H9 (cell line): ENCODE data around the gene PHLDA2. TPM values are rescaled to one million over a fixed set of nuclear protein-coding genes. Genes with fewer than 3 reads are reported as not detected.
A peak's percentile ranks its signal among the peaks of the same experiment; 100 is the strongest.

Experiments used
- DNase-seq: peaks from one replicate; pipeline ENCODE4 v3.0.0-alpha.2; 2017
- H2AFZ ChIP-seq: one replicate; pipeline ENCODE4 v1.6.1; 2013; ENCODE audit warnings: mild to moderate bottlenecking, low read length, control low read depth, moderate library complexity
- H2AK5ac ChIP-seq: 2 replicates; pipeline ENCODE4 v1.6.1; 2013; ENCODE audit warnings: low read length, control low read depth, mixed read lengths; ENCODE audit not compliant: insufficient read length
- H2BK120ac ChIP-seq: one replicate; pipeline ENCODE4 v1.6.1; 2013; ENCODE audit warnings: low read depth, mild to moderate bottlenecking, low read length, control low read depth, inconsistent platforms; ENCODE audit not compliant: poor library complexity, severe bottlenecking
- H2BK12ac ChIP-seq: 2 replicates; pipeline ENCODE4 v1.6.1; 2013; ENCODE audit warnings: low read length, control low read depth, mixed read lengths, low read depth; ENCODE audit not compliant: insufficient read length
- H2BK15ac ChIP-seq: 2 replicates; pipeline ENCODE4 v1.6.1; 2013; ENCODE audit warnings: low read depth, low read length, control low read depth
- H2BK20ac ChIP-seq: one replicate; pipeline ENCODE4 v1.6.1; 2013; ENCODE audit warnings: low read depth, mild to moderate bottlenecking, low read length, control low read depth, inconsistent platforms; ENCODE audit not compliant: poor library complexity, severe bottlenecking
- H2BK5ac ChIP-seq: 2 replicates; pipeline ENCODE4 v1.6.1; 2013; ENCODE audit warnings: low read length, control low read depth, mixed read lengths; ENCODE audit not compliant: insufficient read length
- H3K14ac ChIP-seq: 2 replicates; pipeline ENCODE4 v1.6.1; 2013; ENCODE audit warnings: low read length, control low read depth; ENCODE audit not compliant: insufficient read depth
- H3K18ac ChIP-seq: 2 replicates; pipeline ENCODE4 v1.6.1; 2013; ENCODE audit warnings: low read depth, mild to moderate bottlenecking, mixed read lengths, low read length, control low read depth; ENCODE audit not compliant: insufficient read length
- H3K23ac ChIP-seq: 2 replicates; pipeline ENCODE4 v1.6.1; 2013; ENCODE audit warnings: low read length, control low read depth, mixed read lengths, low read depth; ENCODE audit not compliant: insufficient read length
- H3K23me2 ChIP-seq: 2 replicates; pipeline ENCODE4 v1.6.1; 2013; ENCODE audit warnings: low read depth, mild to moderate bottlenecking, mixed read lengths, low read length, control low read depth; ENCODE audit not compliant: insufficient read length, poor library complexity, severe bottlenecking
- H3K27ac ChIP-seq: 2 replicates; pipeline ENCODE4 v1.5.1; 2013; ENCODE audit warnings: low read length, control low read depth, mixed read lengths, low read depth; ENCODE audit not compliant: insufficient read length
- H3K27me3 ChIP-seq: 2 replicates; pipeline ENCODE4 v1.6.1; 2013; ENCODE audit warnings: low read length, control low read depth, inconsistent platforms; ENCODE audit not compliant: insufficient read depth
- H3K4ac ChIP-seq: 2 replicates; pipeline ENCODE4 v1.6.1; 2013; ENCODE audit warnings: low read depth, mild to moderate bottlenecking, control low read depth, inconsistent platforms, low read length, moderate library complexity
- H3K4me1 ChIP-seq: 2 replicates; pipeline ENCODE4 v1.6.1; 2013; ENCODE audit warnings: low read length, control low read depth, inconsistent platforms; ENCODE audit not compliant: insufficient read depth
- H3K4me2 ChIP-seq: 2 replicates; pipeline ENCODE4 v1.6.1; 2013; ENCODE audit warnings: low read length, control low read depth, mixed read lengths; ENCODE audit not compliant: insufficient read length, insufficient read depth
- H3K56ac ChIP-seq: 2 replicates; pipeline ENCODE4 v1.6.1; 2013; ENCODE audit warnings: low read depth, mild to moderate bottlenecking, mixed read lengths, low read length, control low read depth; ENCODE audit not compliant: insufficient read length
- H3K79me1 ChIP-seq: 2 replicates; pipeline ENCODE4 v1.6.1; 2013; ENCODE audit warnings: low read depth, mild to moderate bottlenecking, moderate library complexity, low read length, control low read depth, inconsistent platforms; ENCODE audit not compliant: insufficient read depth, poor library complexity, severe bottlenecking
- H3K79me2 ChIP-seq: 2 replicates; pipeline ENCODE4 v1.6.1; 2013; ENCODE audit warnings: low read length, control low read depth, inconsistent platforms; ENCODE audit not compliant: insufficient read depth
- H3K9ac ChIP-seq: 2 replicates; pipeline ENCODE4 v1.6.1; 2013; ENCODE audit warnings: low read length, control low read depth, mixed read lengths; ENCODE audit not compliant: insufficient read length; ENCODE audit errors: extremely low read depth
- H3K9me3 ChIP-seq: one replicate; pipeline ENCODE4 v1.6.1; 2013; ENCODE audit warnings: low read depth, low read length, inconsistent platforms; ENCODE audit not compliant: control insufficient read depth
- H3T11ph ChIP-seq: one replicate; pipeline ENCODE4 v1.6.1; 2013; ENCODE audit warnings: mild to moderate bottlenecking, low read length, control low read depth, inconsistent platforms
- H4K20me1 ChIP-seq: one replicate; pipeline ENCODE4 v1.6.1; 2013; ENCODE audit not compliant: control insufficient read depth, insufficient read length, insufficient read depth
- H4K5ac ChIP-seq: 2 replicates; pipeline ENCODE4 v1.6.1; 2013; ENCODE audit warnings: low read depth, mild to moderate bottlenecking, mixed read lengths, low read length, control low read depth; ENCODE audit not compliant: insufficient read length
- H4K8ac ChIP-seq: replicated peaks from 2 replicates; pipeline ENCODE4 v1.6.1; 2013; ENCODE audit warnings: low read length, control low read depth, mixed read lengths, low read depth; ENCODE audit not compliant: insufficient read length
- H4K91ac ChIP-seq: 2 replicates; pipeline ENCODE4 v1.6.1; 2013; ENCODE audit warnings: low read depth, mild to moderate bottlenecking, moderate library complexity, mixed read lengths, low read length, control low read depth; ENCODE audit not compliant: insufficient read length
- H3K27ac Mint-ChIP-seq, 3 experiments: 2 replicates in 2 of 3; 3 replicates in 1 of 3; pipeline ENCODE4 v1.8.0; 2020 to 2021; ENCODE audit warnings: mixed read lengths in 3 of 3, mild to moderate bottlenecking in 1 of 3, moderate library complexity in 1 of 3
- H3K27me3 Mint-ChIP-seq: 2 replicates; pipeline ENCODE4 v1.8.0; 2021; ENCODE audit warnings: low read depth, mild to moderate bottlenecking, moderate library complexity, mixed read lengths
- H3K36me3 Mint-ChIP-seq, 3 experiments: 2 replicates in 2 of 3; 3 replicates in 1 of 3; pipeline ENCODE4 v1.8.0; 2020 to 2021; ENCODE audit warnings: low read depth in 3 of 3, mixed read lengths in 3 of 3; ENCODE audit not compliant: insufficient read depth in 1 of 3
- H3K4me1 Mint-ChIP-seq, 2 experiments: 2 replicates each; pipeline ENCODE4 v1.8.0; 2020; ENCODE audit warnings: mixed read lengths in 2 of 2
- H3K4me3 Mint-ChIP-seq, 2 experiments: 2 replicates in 1 of 2; 3 replicates in 1 of 2; pipeline ENCODE4 v1.8.0; 2020 to 2021; ENCODE audit warnings: mild to moderate bottlenecking in 2 of 2, mixed read lengths in 2 of 2, moderate library complexity in 1 of 2
- H3K9me3 Mint-ChIP-seq, 2 experiments: 2 replicates in 1 of 2; 3 replicates in 1 of 2; pipeline ENCODE4 v1.8.0; 2020; ENCODE audit warnings: mild to moderate bottlenecking in 2 of 2, mixed read lengths in 2 of 2, moderate library complexity in 1 of 2
- WGBS: extraction: QIAGEN DNeasy Blood & Tissue Kit; methylation state at CpG from one replicate; pipeline ENCODE4 v1.1.7; 2013; ENCODE audit warnings: missing lambda C conversion rate, low lambda C conversion rate, mixed read lengths; ENCODE audit not compliant: insufficient read length; ENCODE audit errors: extremely low coverage; 5-methylcytosine and 5-hydroxymethylcytosine counted together
- total RNA-seq: library from RNA; stranded (reverse); gene quantifications from 2 replicates; pipeline ENCODE4 v1.2.1, GENCODE V29; 2021
- TF ChIP-seq, protein P1 (sequence below): fragments of 200-600 bp; sonication (generic); conservative IDR thresholded peaks from 3 replicates; pipeline ENCODE4 v1.8.0; 2021; ENCODE audit warnings: antibody characterized with exemption, mild to moderate bottlenecking

PHLDA2 gene
- total RNA-seq, 1 experiment from 2014 or later: 42.8 TPM

DNA sequence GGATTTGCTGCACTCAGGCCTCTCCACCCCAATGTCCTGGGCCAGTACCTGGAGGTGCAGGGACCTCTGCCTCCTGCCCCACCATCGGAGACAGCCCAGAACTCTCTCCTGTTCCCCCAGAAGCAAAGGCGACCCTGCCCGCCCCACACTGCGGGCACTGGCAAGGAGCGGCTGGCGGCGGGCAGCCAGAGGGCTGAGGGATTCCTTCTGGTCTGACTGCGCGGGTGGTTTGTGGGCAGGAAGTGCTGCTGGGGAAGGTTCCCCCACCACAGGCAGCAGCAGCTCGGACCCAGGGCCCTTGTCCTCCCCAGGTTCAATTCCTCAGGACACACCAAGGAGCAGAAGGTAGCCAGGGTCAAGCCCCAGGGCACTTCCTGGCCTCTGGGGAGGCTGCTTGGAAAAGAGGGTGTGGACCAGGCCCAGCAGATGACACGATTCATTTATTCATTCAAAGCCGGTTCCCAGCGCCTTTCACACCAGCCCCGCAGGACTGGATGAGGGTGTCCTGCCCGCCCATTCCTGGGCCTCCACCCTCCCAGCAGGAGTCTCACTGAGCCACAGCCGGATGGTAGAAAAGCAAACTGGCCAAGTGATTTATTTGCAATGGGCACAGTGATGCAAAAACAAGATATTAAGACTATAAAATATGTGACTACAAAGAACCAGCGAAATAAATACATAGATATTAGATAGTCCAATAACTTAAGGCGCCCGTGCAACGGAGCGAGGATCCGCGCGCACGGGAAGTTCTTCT lies 1.2 kb downstream of the PHLDA2 start:
- Histone ChIP-seq H3K27me3 (peaks cover 18% of the 10 kb centered on the region; the same call in 1 of the 2 replicates), H3K56ac (no peak overlapping the region), H3K9ac (no peak overlapping the region), H4K91ac (no peak overlapping the region), H3K23me2 (peaks cover 10% of the 10 kb centered on the region), H3K4me1 (no peaks in the 10 kb centered on the region), H3K79me1 (no peaks in the 10 kb centered on the region), H2BK120ac (no peak overlapping the region), H3K14ac (no peak overlapping the region), H3K27ac (no peak overlapping the region), H3T11ph (no peak overlapping the region), H3K23ac (no peak overlapping the region), H4K8ac (no peak overlapping the region), H3K18ac (no peak overlapping the region), H4K5ac (no peak overlapping the region), H2BK12ac (no peak overlapping the region), H3K79me2 (no peaks in the 10 kb centered on the region), H3K4ac (no peak overlapping the region), H2BK20ac (no peak overlapping the region), H4K20me1 (no peaks in the 10 kb centered on the region), H3K9me3 (no peaks in the 10 kb centered on the region), H3K4me2 (peak overlapping the region; percentile 79), H2AFZ (no peak overlapping the region), H2AK5ac (no peak overlapping the region), H2BK15ac (no peak overlapping the region), H2BK5ac (no peak overlapping the region)
- Mint-ChIP-seq H3K4me1 (peaks cover 6 to 8% of the 10 kb centered on the region in 2 experiments), H3K4me3 (peak overlapping the region; percentile 79 to 89), H3K9me3 (peaks cover 0 to 2% of the 10 kb centered on the region in 2 experiments; a peak in 3 of 5 replicates), H3K27ac (no peak overlapping the region), H3K36me3 (peaks cover 0 to 5% (median 0%) of the 10 kb centered on the region in 3 experiments; a peak in 1 of 7 replicates), H3K27me3 (peaks cover 37% of the 10 kb centered on the region)
- no peak for DNase-seq
- TF ChIP-seq, protein P1, sequence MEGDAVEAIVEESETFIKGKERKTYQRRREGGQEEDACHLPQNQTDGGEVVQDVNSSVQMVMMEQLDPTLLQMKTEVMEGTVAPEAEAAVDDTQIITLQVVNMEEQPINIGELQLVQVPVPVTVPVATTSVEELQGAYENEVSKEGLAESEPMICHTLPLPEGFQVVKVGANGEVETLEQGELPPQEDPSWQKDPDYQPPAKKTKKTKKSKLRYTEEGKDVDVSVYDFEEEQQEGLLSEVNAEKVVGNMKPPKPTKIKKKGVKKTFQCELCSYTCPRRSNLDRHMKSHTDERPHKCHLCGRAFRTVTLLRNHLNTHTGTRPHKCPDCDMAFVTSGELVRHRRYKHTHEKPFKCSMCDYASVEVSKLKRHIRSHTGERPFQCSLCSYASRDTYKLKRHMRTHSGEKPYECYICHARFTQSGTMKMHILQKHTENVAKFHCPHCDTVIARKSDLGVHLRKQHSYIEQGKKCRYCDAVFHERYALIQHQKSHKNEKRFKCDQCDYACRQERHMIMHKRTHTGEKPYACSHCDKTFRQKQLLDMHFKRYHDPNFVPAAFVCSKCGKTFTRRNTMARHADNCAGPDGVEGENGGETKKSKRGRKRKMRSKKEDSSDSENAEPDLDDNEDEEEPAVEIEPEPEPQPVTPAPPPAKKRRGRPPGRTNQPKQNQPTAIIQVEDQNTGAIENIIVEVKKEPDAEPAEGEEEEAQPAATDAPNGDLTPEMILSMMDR: no peak
- WGBS: no CpG with 5 or more reads among the region's 25 CpGs
